Esophagus squamous epithelium (tissue), 5 donors: ENCODE data around the gene CCDC187. TPM values are rescaled to one million over a fixed set of nuclear protein-coding genes. Genes with fewer than 3 reads are reported as not detected.

Source experiments
- DNase-seq: peaks from one replicate; lab custom pipeline; 2025; lab: John Stamatoyannopoulos, UW
- H3K27ac ChIP-seq, 4 donors: fragments of 200-600 bp; sonication (generic); one replicate each; pipeline ENCODE4 v1.5.1; 2016 to 2019; ENCODE audit warnings: mild to moderate bottlenecking in 1 of 4
- H3K27me3 ChIP-seq, 4 donors: fragments of 200-600 bp; sonication (generic); 1 replicate in 3 of 4; 2 replicates in 1 of 4; pipeline versions ENCODE4 v1.5.1 to v1.6.0; 2017 to 2021; ENCODE audit warnings: antibody characterized with exemption in 1 of 4
- H3K36me3 ChIP-seq, 3 donors: fragments of 200-600 bp; sonication (generic); one replicate each; pipeline ENCODE4 v1.5.1; 2016 to 2019
- H3K4me1 ChIP-seq, 3 donors: fragments of 200-600 bp; sonication (generic); one replicate each; pipeline ENCODE4 v1.5.1; 2017 to 2019
- H3K4me3 ChIP-seq, 4 donors: fragments of 200-600 bp; sonication (generic); 1 replicate in 3 of 4; 2 replicates in 1 of 4; pipeline ENCODE4 v1.5.1; 2016 to 2019; ENCODE audit warnings: mild to moderate bottlenecking in 2 of 4, moderate library complexity in 1 of 4
- H3K9me3 ChIP-seq, 3 donors: fragments of 200-600 bp; sonication (generic); one replicate each; pipeline ENCODE4 v1.5.1; 2016 to 2019
- POLR2A ChIP-seq, 4 donors: fragments of 450-650 bp; IDR thresholded peaks; one replicate each; pipeline ENCODE4 v1.6.1; 2017; ENCODE audit warnings: antibody characterized with exemption in 4 of 4, mild to moderate bottlenecking in 4 of 4, moderate library complexity in 3 of 4
- WGBS, 2 donors: methylation state at CpG; one replicate each; pipeline ENCODE4 v1.1.5; 2018; 5-methylcytosine and 5-hydroxymethylcytosine counted together
- intact Hi-C: fragments of 100-400 bp; cut with DNase I; formaldehyde crosslinking; loops from one replicate; pipeline ENCODE4 v1.15.0; 2022
- total RNA-seq, 4 donors: library from RNA; depleted of rRNA; stranded (reverse); fragments of >200 nt; gene quantifications; one replicate each; pipeline ENCODE4 v1.1.0, GENCODE V29; 2016
- TF ChIP-seq, protein P1 (sequence below), 6 experiments: fragments of 450-650 bp in 4 of 6; fragments of 200-600 bp in 2 of 6; sonication (generic) in 2 of 6; IDR thresholded peaks; one replicate each; pipeline ENCODE4 v1.5.1; 2016 to 2019; ENCODE audit warnings: antibody characterized with exemption in 6 of 6, mild to moderate bottlenecking in 4 of 6, moderate library complexity in 4 of 6
- donor health status: DM: yes; HTN: yes; CAD: no.

CCDC187 gene
- total RNA-seq, 4 donors from 2014 or later = not detected

DNA sequence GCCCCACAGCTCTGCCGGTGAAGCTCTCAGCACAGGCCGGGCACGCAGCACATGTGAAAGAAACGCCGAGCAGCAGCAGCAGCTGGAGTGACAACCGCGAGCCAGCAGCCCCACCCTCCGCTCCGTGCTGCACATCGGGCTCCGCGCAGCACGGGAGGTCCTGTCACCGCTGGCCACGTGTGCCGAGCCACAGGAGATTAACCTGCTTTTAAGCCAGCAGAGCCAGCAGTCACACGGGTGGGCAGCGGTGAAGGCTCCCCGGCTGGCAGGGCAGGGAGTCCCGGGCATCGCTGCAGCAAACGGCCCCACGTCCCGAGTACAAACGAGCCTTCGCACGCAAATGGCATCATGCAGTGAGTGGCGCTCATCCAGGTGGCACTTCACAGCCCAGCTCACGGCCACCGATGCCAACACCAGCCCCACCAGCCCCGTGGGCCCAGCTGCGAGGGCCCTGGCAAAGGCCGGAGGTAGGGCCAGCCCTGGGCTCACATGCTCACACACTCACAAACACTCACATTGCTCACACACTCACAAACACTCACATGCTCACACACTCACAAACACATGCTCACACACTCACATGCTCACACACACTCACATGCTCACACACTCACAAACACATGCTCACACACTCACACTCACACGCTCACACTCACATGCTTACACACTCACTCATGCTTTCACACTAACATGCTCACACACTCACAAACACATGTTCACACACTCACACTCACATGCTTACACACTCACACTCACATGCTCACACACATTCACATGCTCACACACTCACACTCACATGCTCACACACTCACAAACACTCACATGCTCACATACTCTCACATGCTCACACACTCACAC lies 11.1 kb downstream of the CCDC187 start:
- peaks cover 0 to 28% (median 8%) of the 10 kb centered on the region in 3 donors for H3K4me1 ChIP-seq
- peaks cover 0 to 83% (median 0%) of the 10 kb centered on the region in 4 donors for H3K27me3 ChIP-seq
- WGBS, 2 donors = 49 to 80% methylated on average over 4 to 15 of the region's 34 CpGs
- intact Hi-C loops = no loop called here
- no peak for DNase-seq
- H3K4me3 ChIP-seq = no peak overlapping the region
- TF ChIP-seq, protein P1, sequence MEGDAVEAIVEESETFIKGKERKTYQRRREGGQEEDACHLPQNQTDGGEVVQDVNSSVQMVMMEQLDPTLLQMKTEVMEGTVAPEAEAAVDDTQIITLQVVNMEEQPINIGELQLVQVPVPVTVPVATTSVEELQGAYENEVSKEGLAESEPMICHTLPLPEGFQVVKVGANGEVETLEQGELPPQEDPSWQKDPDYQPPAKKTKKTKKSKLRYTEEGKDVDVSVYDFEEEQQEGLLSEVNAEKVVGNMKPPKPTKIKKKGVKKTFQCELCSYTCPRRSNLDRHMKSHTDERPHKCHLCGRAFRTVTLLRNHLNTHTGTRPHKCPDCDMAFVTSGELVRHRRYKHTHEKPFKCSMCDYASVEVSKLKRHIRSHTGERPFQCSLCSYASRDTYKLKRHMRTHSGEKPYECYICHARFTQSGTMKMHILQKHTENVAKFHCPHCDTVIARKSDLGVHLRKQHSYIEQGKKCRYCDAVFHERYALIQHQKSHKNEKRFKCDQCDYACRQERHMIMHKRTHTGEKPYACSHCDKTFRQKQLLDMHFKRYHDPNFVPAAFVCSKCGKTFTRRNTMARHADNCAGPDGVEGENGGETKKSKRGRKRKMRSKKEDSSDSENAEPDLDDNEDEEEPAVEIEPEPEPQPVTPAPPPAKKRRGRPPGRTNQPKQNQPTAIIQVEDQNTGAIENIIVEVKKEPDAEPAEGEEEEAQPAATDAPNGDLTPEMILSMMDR (IDR thresholded peaks at IDR 0.05) = no peak
- TF ChIP-seq POLR2A (IDR thresholded peaks at IDR 0.05) = no peak
- H3K9me3 ChIP-seq = no peaks in the 10 kb centered on the region
- H3K36me3 ChIP-seq = no peaks in the 10 kb centered on the region
- no peak overlapping the region for H3K27ac ChIP-seq

GRCh38 chr9:136292026-136292538 lies 11.8 kb downstream of the CCDC187 start:
- no peak overlapping the region for H3K27ac ChIP-seq
- intact Hi-C loops = no loop called here
- H3K27me3 ChIP-seq = peaks cover 0 to 83% (median 0%) of the 10 kb centered on the region in 4 donors
- TF ChIP-seq, protein P1 (IDR thresholded peaks at IDR 0.05) = no peak
- TF ChIP-seq POLR2A (IDR thresholded peaks at IDR 0.05) = no peak
- H3K9me3 ChIP-seq = no peaks in the 10 kb centered on the region
- no peaks in the 10 kb centered on the region for H3K36me3 ChIP-seq
- WGBS, 2 donors = 79 to 80% methylated on average over 8 to 12 of the region's 19 CpGs
- H3K4me1 ChIP-seq = peaks cover 0 to 21% (median 7%) of the 10 kb centered on the region in 3 donors
- H3K4me3 ChIP-seq = no peak overlapping the region
- DNase-seq = no peak

DNA sequence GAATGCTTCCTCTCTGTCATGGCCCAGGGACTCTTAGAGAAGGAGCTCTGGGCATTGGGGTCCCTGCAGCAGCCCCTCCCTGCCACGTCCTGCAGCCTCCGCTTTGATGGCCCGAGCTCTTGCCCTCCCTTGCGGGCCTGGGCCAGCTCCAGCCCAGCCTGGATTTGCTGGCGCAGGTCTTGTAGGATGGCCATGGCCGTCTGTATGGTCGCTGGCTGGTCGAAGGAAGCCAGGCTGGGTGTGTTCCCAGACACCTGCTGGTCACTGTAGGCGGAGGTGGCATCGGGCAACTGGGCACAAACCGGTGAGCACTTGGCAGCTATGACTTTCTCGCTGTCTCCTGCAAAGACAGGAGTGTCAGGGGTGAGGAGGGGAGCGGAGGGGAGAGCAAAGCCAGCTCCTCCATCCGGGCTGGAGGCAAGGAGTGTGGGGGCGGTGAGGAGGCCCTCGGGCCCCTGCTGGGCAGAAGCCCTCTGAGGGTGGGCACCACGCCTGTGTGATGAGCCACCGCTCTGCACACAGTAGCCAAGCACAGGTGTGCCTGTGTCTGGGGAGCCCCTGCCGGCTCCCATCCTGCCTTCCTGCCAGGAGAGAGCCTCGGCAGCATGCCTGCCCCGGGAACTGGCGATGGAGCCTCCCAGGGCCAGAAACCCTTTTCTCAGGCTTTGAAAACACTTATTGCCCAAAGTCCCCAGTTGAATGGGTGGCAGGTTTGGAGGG lies 12.4 kb downstream of the CCDC187 start:
- Histone ChIP-seq H3K4me1 (peaks cover 0 to 15% (median under 1%) of the 10 kb centered on the region in 3 donors), H3K27ac (no peak overlapping the region), H3K36me3 (no peaks in the 10 kb centered on the region), H3K9me3 (no peaks in the 10 kb centered on the region), H3K27me3 (peaks cover 0 to 83% (median 0%) of the 10 kb centered on the region in 4 donors), H3K4me3 (no peak overlapping the region)
- WGBS, 2 donors = 66 to 80% methylated on average over 1 to 6 of the region's 22 CpGs
- TF ChIP-seq POLR2A (IDR thresholded peaks at IDR 0.05) = no peak
- TF ChIP-seq, protein P1 (IDR thresholded peaks at IDR 0.05) = no peak
- intact Hi-C loops = no loop called here
- no peak for DNase-seq

GRCh38 chr9:136290508-136291000 lies 13.3 kb downstream of the CCDC187 start:
- intact Hi-C loops = no loop called here

More at GRCh38 chr9:136290508-136291000, 13.3 kb downstream of the CCDC187 start:
- Histone ChIP-seq H3K9me3 (no peaks in the 10 kb centered on the region), H3K4me1 (peaks cover 0 to 9% (median 0%) of the 10 kb centered on the region in 3 donors), H3K4me3 (no peak overlapping the region), H3K27ac (no peak overlapping the region), H3K36me3 (no peaks in the 10 kb centered on the region), H3K27me3 (peaks cover 0 to 83% (median 0%) of the 10 kb centered on the region in 4 donors)
- no peak for DNase-seq
- TF ChIP-seq POLR2A (IDR thresholded peaks at IDR 0.05) = no peak
- TF ChIP-seq, protein P1 (IDR thresholded peaks at IDR 0.05) = no peak
- WGBS, 2 donors = no CpG with 5 or more reads among the region's 31 CpGs
